HUES6 (cell line): ENCODE data around the gene CSTF3.
"Not testable (repeated sequence)": the region's sequence is repeated elsewhere in the genome, so short reads cannot be mapped to it uniquely, and the experiment has no call there.

Experiments used
- H3K27ac ChIP-seq: 2 replicates; pipeline ENCODE4 v1.7.0; 2013; ENCODE audit warnings: low read depth, mild to moderate bottlenecking, low read length, inconsistent platforms
- H3K27me3 ChIP-seq: 2 replicates; pipeline ENCODE4 v1.6.1; 2013; ENCODE audit warnings: low read length; ENCODE audit not compliant: control insufficient read depth, insufficient read depth
- H3K36me3 ChIP-seq: 2 replicates; pipeline ENCODE4 v1.6.1; 2013; ENCODE audit warnings: low read length; ENCODE audit not compliant: control insufficient read depth, insufficient read depth
- H3K4me1 ChIP-seq: 2 replicates; pipeline ENCODE4 v1.6.1; 2013; ENCODE audit warnings: low read length; ENCODE audit not compliant: control insufficient read depth, insufficient read depth
- H3K4me3 ChIP-seq: 2 replicates; pipeline ENCODE4 v1.5.1; 2013; ENCODE audit warnings: low read depth, low read length
- H3K9ac ChIP-seq: one replicate; pipeline ENCODE4 v1.6.1; 2013; ENCODE audit warnings: mild to moderate bottlenecking, low read length
- H3K9me3 ChIP-seq: 2 replicates; pipeline ENCODE4 v1.6.1; 2013; ENCODE audit warnings: low read depth, low read length; ENCODE audit not compliant: control insufficient read depth, insufficient read depth

CSTF3 gene

GRCh38 chr11:33160136-33160535 is 1.1 kb downstream of the CSTF3 start:
- Histone ChIP-seq H3K27ac (peak overlapping the region; percentile 94), H3K27me3 (no peaks in the 10 kb centered on the region), H3K4me1 (peaks cover 26% of the 10 kb centered on the region), H3K36me3 (peaks cover 13% of the 10 kb centered on the region; the same call in 1 of the 2 replicates), H3K9ac (peak overlapping the region; percentile 96), H3K9me3 (no peaks in the 10 kb centered on the region; the same call in 1 of the 2 replicates), H3K4me3 (peak overlapping the region; percentile 95)

GRCh38 chr11:33159378-33159867 is 1.9 kb downstream of the CSTF3 start:
- H3K4me3 ChIP-seq, result peak overlapping the region; percentile 95

GRCh38 chr11:33158596-33159275 is 2.5 kb downstream of the CSTF3 start:
- Histone ChIP-seq H3K27ac (no peak overlapping the region), H3K4me1 (peaks cover 26% of the 10 kb centered on the region), H3K4me3 (peak overlapping the region; percentile 95), H3K9me3 (no peaks in the 10 kb centered on the region; the same call in 1 of the 2 replicates), H3K36me3 (peaks cover 17% of the 10 kb centered on the region; the same call in 1 of the 2 replicates), H3K9ac (peak overlapping the region; percentile 46), H3K27me3 (no peaks in the 10 kb centered on the region)

More at GRCh38 chr11:33159378-33159867, 1.9 kb downstream of the CSTF3 start:
- 0 out of 2 replicates have a peak overlapping the region, but pooled peaks have one; percentile 94 for H3K27ac ChIP-seq
- not testable (repeated sequence) for H3K27me3 ChIP-seq, H3K9me3 ChIP-seq
- peaks cover 26% of the 10 kb centered on the region for H3K4me1 ChIP-seq
- H3K9ac ChIP-seq, result peak overlapping the region; percentile 46
- peaks cover 17% of the 10 kb centered on the region; the same call in 1 of the 2 replicates for H3K36me3 ChIP-seq

GRCh38 chr11:33157103-33158027 is 3.9 kb downstream of the CSTF3 start:
- Histone ChIP-seq H3K36me3 (peaks cover 22% of the 10 kb centered on the region), H3K4me1 (peaks cover 26% of the 10 kb centered on the region), H3K27ac (no peak overlapping the region), H3K4me3 (peak overlapping the region; percentile 95), H3K27me3 (no peaks in the 10 kb centered on the region), H3K9ac (no peak overlapping the region), H3K9me3 (no peaks in the 10 kb centered on the region)

- H3K27me3 ChIP-seq, result no peaks in the 10 kb centered on the region
- peaks cover 39% of the 10 kb centered on the region for H3K36me3 ChIP-seq
- H3K27ac ChIP-seq, result no peak overlapping the region
- no peaks in the 10 kb centered on the region for H3K9me3 ChIP-seq
- peaks cover 4% of the 10 kb centered on the region; the same call in 1 of the 2 replicates for H3K4me1 ChIP-seq
- no peak overlapping the region for H3K9ac ChIP-seq
- H3K4me3 ChIP-seq, result no peak overlapping the region
These were observed 9.9 kb downstream of the CSTF3 start for GRCh38 chr11:33151399-33151798.

- Histone ChIP-seq H3K9ac (no peak overlapping the region), H3K27ac (peak overlapping the region; percentile 26; the same call in 1 of the 2 replicates), H3K4me1 (0 out of 2 replicates have a peak, but pooled peaks cover 3% of the 10 kb centered on the region), H3K27me3 (no peaks in the 10 kb centered on the region), H3K9me3 (no peaks in the 10 kb centered on the region), H3K36me3 (peaks cover 31% of the 10 kb centered on the region), H3K4me3 (no peak overlapping the region)
These were observed 13.7 kb downstream of the CSTF3 start for GRCh38 chr11:33147559-33147958.

- H3K27me3 ChIP-seq, result no peaks in the 10 kb centered on the region
- H3K36me3 ChIP-seq, result peaks cover 31% of the 10 kb centered on the region
- H3K9ac ChIP-seq, result no peak overlapping the region
- no peak overlapping the region for H3K4me3 ChIP-seq
- H3K9me3 ChIP-seq, result no peaks in the 10 kb centered on the region
- no peak overlapping the region for H3K27ac ChIP-seq
- peaks cover 45% of the 10 kb centered on the region for H3K4me1 ChIP-seq
These were observed 25.4 kb downstream of the CSTF3 start for GRCh38 chr11:33135768-33136443.

- H3K27ac ChIP-seq, result no peak overlapping the region
- H3K36me3 ChIP-seq, result peaks cover 24% of the 10 kb centered on the region
- peaks cover 45% of the 10 kb centered on the region for H3K4me1 ChIP-seq
- H3K9me3 ChIP-seq, result no peaks in the 10 kb centered on the region
- no peaks in the 10 kb centered on the region for H3K27me3 ChIP-seq
- H3K4me3 ChIP-seq, result no peak overlapping the region
- no peak overlapping the region for H3K9ac ChIP-seq
These were observed 26.1 kb downstream of the CSTF3 start for GRCh38 chr11:33135216-33135615.

GRCh38 chr11:33134276-33134675 is 27.0 kb downstream of the CSTF3 start:
- no peak overlapping the region for H3K9ac ChIP-seq
- peaks cover 15% of the 10 kb centered on the region for H3K36me3 ChIP-seq
- no peaks in the 10 kb centered on the region for H3K27me3 ChIP-seq
- no peak overlapping the region for H3K4me3 ChIP-seq
- peaks cover 50% of the 10 kb centered on the region for H3K4me1 ChIP-seq
- H3K27ac ChIP-seq, result peak overlapping the region; percentile 54; the same call in 1 of the 2 replicates
- no peaks in the 10 kb centered on the region for H3K9me3 ChIP-seq

GRCh38 chr11:33133761-33134160 is 27.5 kb downstream of the CSTF3 start:
- Histone ChIP-seq H3K4me3 (no peak overlapping the region), H3K27me3 (no peaks in the 10 kb centered on the region), H3K4me1 (peaks cover 50% of the 10 kb centered on the region), H3K27ac (peak overlapping the region; percentile 54; the same call in 1 of the 2 replicates), H3K9ac (no peak overlapping the region), H3K36me3 (peaks cover 10% of the 10 kb centered on the region), H3K9me3 (no peaks in the 10 kb centered on the region)
